A204.1 (cell line): ENCODE measurements around the gene HS3ST2.
"Not testable (repeated sequence)": the region's sequence is repeated elsewhere in the genome, so short reads cannot be mapped to it uniquely, and the experiment has no call there.

Source experiments
- FAIRE-seq: peaks from 2 replicates; lab custom pipeline; 2012; peaks lifted over from hg19 to GRCh38; lab: Jason Lieb, UNC

The HS3ST2 gene

GRCh38 chr16:22934786-22935185 lies 120.8 kb downstream of the HS3ST2 start:
- no peak for FAIRE-seq

DNA sequence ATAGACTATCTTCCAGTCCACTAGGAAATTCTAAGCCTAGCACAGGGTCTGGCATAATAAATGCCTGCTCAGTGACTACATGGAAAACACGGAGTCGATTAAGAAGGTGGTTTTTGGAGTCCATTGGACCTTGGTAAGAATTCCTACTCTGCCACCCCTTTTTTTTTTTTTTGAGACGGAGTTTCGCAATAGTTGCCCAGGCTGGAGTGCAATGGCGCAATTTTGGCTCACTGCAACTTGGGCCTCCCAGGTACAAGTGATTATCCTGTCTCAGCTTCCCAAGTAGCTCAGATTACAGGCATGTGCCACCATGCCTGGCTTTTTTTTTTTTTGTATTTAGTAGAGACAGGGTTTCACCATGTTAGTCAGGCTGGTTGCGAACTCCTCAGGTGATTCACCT lies 123.2 kb downstream of the HS3ST2 start:
- FAIRE-seq = no peak

GRCh38 chr16:22938647-22939046 lies 124.7 kb downstream of the HS3ST2 start:
- no peak for FAIRE-seq

- not testable (repeated sequence) for FAIRE-seq
Observed at GRCh38 chr16:22939744-22940363, 125.9 kb downstream of the HS3ST2 start.

- no peak for FAIRE-seq
Observed at GRCh38 chr16:22941970-22942501, 128.1 kb downstream of the HS3ST2 start.

DNA sequence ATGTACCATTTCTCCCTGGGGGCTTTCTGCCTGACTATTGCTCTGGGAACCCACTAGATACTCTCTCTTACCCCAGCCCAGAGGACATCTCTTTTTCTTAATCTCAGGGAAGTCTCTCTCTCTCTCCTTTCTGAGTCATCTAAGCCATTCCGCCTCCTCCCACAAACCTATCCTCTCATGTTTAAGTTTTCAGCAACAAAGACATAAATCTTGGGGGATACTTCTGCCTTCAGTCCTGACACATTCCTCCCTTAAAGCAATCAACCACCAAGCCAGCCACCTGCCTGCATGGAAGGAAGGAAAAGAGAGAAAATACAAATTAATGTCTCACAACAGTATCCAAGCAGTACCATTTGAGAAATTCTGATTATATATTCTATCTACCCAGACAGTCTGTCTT lies 128.8 kb downstream of the HS3ST2 start:
- no peak for FAIRE-seq

GRCh38 chr16:22945361-22945760 lies 131.4 kb downstream of the HS3ST2 start:
- FAIRE-seq = no peak

GRCh38 chr16:22946433-22946832 lies 132.5 kb downstream of the HS3ST2 start:
- no peak for FAIRE-seq

GRCh38 chr16:22948058-22948602 lies 134.2 kb downstream of the HS3ST2 start:
- FAIRE-seq = no peak

DNA sequence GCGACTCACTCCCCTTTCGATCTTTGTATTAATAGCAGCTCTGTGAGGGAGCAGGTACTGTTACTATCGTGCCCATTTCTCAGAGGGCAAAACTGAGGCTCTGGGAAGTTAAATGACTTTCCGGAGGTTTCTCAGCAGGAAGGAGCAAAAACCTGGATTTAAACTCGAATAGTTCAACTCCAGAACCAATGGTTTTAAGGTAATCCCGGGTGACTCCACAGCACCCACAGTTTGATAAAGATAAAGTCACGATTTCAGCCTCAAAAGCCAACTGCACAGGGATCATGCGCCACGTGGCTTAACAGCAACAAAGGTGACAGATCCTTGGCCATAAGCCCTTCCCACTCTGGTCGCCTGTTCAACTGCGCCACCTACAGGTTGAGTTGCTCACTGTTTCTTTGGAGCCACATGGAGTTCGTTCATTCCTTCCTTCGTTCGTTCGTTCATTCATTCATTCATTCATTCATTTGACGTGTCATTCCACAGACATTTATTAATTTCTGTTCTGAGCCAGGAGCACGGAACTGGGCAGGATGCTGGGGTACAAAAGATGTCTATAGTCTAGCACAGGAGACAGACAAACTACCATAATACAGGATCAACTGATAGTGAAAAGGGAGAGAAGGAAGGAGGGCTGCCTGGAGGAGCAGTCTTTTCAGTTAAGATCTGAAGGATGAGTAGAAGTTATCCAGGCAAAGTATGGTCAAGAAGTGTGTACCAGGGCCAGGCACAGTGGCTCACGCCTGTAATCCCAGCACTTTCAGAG lies 134.8 kb downstream of the HS3ST2 start:
- peak; percentile 40 for FAIRE-seq

DNA sequence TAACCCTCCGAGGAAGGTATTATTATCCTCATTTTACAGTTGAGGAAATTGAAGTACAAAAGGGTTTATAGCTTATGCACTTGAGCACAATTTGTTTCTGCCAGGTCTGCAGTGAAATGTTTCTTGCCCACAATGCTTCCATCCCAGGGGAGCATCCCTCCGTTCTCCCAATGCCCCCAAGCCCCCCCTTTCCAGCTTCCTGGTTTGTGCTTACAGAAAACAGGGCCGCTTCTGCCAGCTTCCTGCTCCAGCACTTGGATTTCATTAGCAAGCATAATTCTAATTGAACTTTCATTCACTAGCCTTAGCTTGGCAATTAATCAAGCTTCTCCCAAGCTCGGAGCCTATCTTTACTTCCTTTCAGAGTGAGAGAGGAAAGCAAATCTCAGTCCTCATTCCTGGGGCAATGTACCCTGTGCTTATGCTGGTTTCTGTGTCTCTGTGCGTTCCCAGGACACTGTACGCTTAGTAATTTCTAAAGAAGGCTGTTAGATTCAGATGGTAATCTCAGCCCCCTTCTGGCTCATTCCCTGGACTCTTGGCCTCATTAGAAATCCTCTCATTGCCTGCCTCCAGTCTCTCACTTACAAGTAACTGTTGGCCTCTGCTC lies 141.6 kb downstream of the HS3ST2 start:
- FAIRE-seq = no peak

DNA sequence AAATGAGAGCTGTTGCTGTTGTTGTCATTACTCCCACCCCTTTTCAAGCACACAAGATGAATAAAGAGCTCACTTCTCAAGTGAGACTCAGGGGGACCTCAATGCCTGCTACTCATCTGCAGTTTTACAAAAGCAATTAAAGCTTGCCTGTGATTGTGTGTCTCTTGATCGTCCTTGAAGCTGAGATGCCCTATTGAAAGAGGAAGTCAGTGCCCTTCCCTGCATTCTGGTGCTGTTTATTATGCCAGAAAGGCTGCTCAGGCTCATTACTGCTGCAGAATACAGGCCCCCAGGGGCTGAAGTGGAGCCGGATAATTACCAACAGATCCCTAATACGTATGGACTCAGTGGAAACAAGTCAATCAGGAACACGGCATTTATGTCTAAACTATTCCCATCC lies 147.2 kb downstream of the HS3ST2 start:
- no peak for FAIRE-seq

DNA sequence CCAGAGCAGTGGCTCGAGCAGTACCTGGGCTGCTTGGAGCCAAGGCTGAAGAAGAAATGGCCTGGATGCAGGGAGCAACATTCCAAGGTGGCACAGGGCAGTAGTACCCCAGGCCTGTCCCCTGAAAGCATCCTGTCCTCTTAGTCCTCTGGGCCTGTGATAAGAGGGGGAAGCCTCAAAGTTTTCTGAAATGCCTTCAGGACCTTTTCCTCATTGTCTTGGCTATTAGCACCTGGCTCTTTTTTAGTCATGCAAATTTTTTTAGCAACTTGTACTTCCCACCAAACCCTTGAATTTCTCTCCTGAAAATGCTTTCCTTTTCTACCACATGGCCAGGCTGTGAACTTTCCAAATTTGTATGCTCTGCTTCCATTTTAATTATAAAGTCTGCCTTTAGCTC lies 148.9 kb downstream of the HS3ST2 start:
- no peak for FAIRE-seq
